IMR-90 (cell line): ENCODE results near the gene GOLGA5. TPM values are rescaled to one million over a fixed set of nuclear protein-coding genes. Genes with fewer than 3 reads are reported as not detected.

Experiments used
- ATAC-seq: fragments of 200-7000 bp; cut with Tn5 transposase; 2 replicates; pipeline ENCODE4 v1.9.1; 2020; ENCODE audit warnings: low read depth, mild to moderate bottlenecking, moderate library complexity
- BruUV-seq: library from RNA; stranded (reverse); fragments of 400-500 nt; replicated peaks from 2 replicates; lab custom pipeline; 2021; lab: Mats Ljungman, UMichigan
- CTCF ChIA-PET: fragments of 300-600 bp; formaldehyde crosslinking; extraction: SDS; loops from one replicate; lab custom pipeline; 2021; ENCODE audit warnings: antibody characterized with exemption; lab: Yijun Ruan, JAX
- POLR2A ChIA-PET: fragments of 300-600 bp; sonication (Branson Sonifier 250); formaldehyde crosslinking; loops from one replicate; lab custom pipeline; 2022; ENCODE audit warnings: antibody characterized with exemption; ENCODE audit not compliant: unreplicated experiment; lab: Charles Lee
- DNase-seq: peaks from one replicate; pipeline ENCODE4 v3.0.0; 2013
- H2AFZ ChIP-seq: replicated peaks from 2 replicates; pipeline ENCODE3; 2013; ENCODE audit warnings: low read length, mild to moderate bottlenecking; ENCODE audit not compliant: poor library complexity
- H2AK5ac ChIP-seq: 2 replicates; pipeline ENCODE4 v1.6.1; 2013; ENCODE audit warnings: low read depth, low read length, inconsistent platforms
- H2AK9ac ChIP-seq: replicated peaks from 2 replicates; pipeline ENCODE3; 2013; ENCODE audit warnings: mild to moderate bottlenecking, low read depth, low read length, moderate library complexity; ENCODE audit not compliant: poor library complexity
- H2BK120ac ChIP-seq: 2 replicates; pipeline ENCODE4 v1.6.1; 2013; ENCODE audit warnings: low read depth, low read length, inconsistent platforms
- H2BK15ac ChIP-seq: 3 replicates; pipeline ENCODE4 v1.6.1; 2013; ENCODE audit warnings: low read depth, low read length, inconsistent platforms
- H2BK20ac ChIP-seq: 2 replicates; pipeline ENCODE4 v1.6.1; 2013; ENCODE audit warnings: low read depth, mild to moderate bottlenecking, inconsistent platforms, low read length, moderate library complexity
- H2BK5ac ChIP-seq: 2 replicates; pipeline ENCODE4 v1.6.1; 2013; ENCODE audit warnings: mild to moderate bottlenecking, low read depth, low read length, inconsistent platforms; ENCODE audit not compliant: poor library complexity, severe bottlenecking
- H3K14ac ChIP-seq: replicated peaks from 2 replicates; pipeline ENCODE4 v1.6.1; 2013; ENCODE audit warnings: low read depth, low read length, inconsistent platforms
- H3K18ac ChIP-seq: 2 replicates; pipeline ENCODE4 v1.6.1; 2013; ENCODE audit warnings: low read depth, low read length, control low read depth
- H3K23ac ChIP-seq: 2 replicates; pipeline ENCODE4 v1.6.1; 2013; ENCODE audit warnings: low read depth, low read length, inconsistent platforms
- H3K27ac ChIP-seq: 2 replicates; pipeline ENCODE4 v1.5.1; 2013; ENCODE audit warnings: mild to moderate bottlenecking, control low read depth, low read length; ENCODE audit not compliant: insufficient read depth
- H3K27me3 ChIP-seq: 2 replicates; pipeline ENCODE4 v1.6.1; 2013; ENCODE audit warnings: low read length; ENCODE audit not compliant: control insufficient read depth, insufficient read depth
- H3K36me3 ChIP-seq: 2 replicates; pipeline ENCODE4 v1.6.1; 2013; ENCODE audit warnings: low read length, mixed read lengths; ENCODE audit not compliant: control insufficient read depth, insufficient read depth
- H3K4ac ChIP-seq: 2 replicates; pipeline ENCODE4 v1.6.1; 2013; ENCODE audit warnings: low read depth, low read length, inconsistent platforms
- H3K4me1 ChIP-seq: 2 replicates; pipeline ENCODE4 v1.6.1; 2013; ENCODE audit warnings: low read length, mixed read lengths; ENCODE audit not compliant: control insufficient read depth, insufficient read depth
- H3K4me2 ChIP-seq: 2 replicates; pipeline ENCODE4 v1.6.1; 2013; ENCODE audit warnings: low read depth, mild to moderate bottlenecking, control low read depth, low read length, moderate library complexity
- H3K4me3 ChIP-seq: 2 replicates; pipeline ENCODE4 v1.5.1; 2013; ENCODE audit warnings: low read depth, mild to moderate bottlenecking, control low read depth, low read length, moderate library complexity; ENCODE audit not compliant: insufficient read depth
- H3K56ac ChIP-seq: 2 replicates; pipeline ENCODE4 v1.6.1; 2013; ENCODE audit warnings: low read length, inconsistent platforms; ENCODE audit not compliant: insufficient read depth; ENCODE audit errors: extremely low read depth
- H3K79me1 ChIP-seq, 2 experiments: 2 replicates each; pipeline ENCODE4 v1.6.1; 2013; ENCODE audit warnings: low read length in 2 of 2, inconsistent platforms in 1 of 2, low read depth in 1 of 2
- H3K9ac ChIP-seq: 2 replicates; pipeline ENCODE4 v1.6.1; 2013; ENCODE audit warnings: low read depth, low read length, control low read depth
- H3K9me1 ChIP-seq: 2 replicates; pipeline ENCODE4 v1.6.1; 2013; ENCODE audit warnings: low read length, inconsistent platforms; ENCODE audit not compliant: insufficient read depth
- H3K9me3 ChIP-seq: 2 replicates; pipeline ENCODE4 v1.6.1; 2013; ENCODE audit warnings: low read length; ENCODE audit not compliant: control insufficient read depth, insufficient read depth
- H4K20me1 ChIP-seq: 2 replicates; pipeline ENCODE4 v1.6.1; 2013; ENCODE audit warnings: low read length, inconsistent platforms; ENCODE audit not compliant: insufficient read depth
- H4K5ac ChIP-seq: 2 replicates; pipeline ENCODE4 v1.6.1; 2013; ENCODE audit warnings: mild to moderate bottlenecking, low read depth, low read length, control low read depth
- H4K8ac ChIP-seq, 2 experiments: 2 replicates each; pipeline ENCODE4 v1.6.1; 2013; ENCODE audit warnings: low read depth in 2 of 2, low read length in 2 of 2, control low read depth in 1 of 2, inconsistent platforms in 1 of 2
- H4K91ac ChIP-seq: 2 replicates; pipeline ENCODE4 v1.6.1; 2013; ENCODE audit warnings: low read depth, low read length, inconsistent platforms; ENCODE audit not compliant: insufficient read depth
- BHLHE40 ChIP-seq: fragments of 150-350 bp; IDR thresholded peaks from 2 replicates; pipeline ENCODE4 v1.6.1; 2016; ENCODE audit warnings: mild to moderate bottlenecking, low read depth, low read length
- CEBPB ChIP-seq: IDR thresholded peaks from 2 replicates; pipeline ENCODE4 v1.6.1; 2012; ENCODE audit warnings: low read depth, low read length, improper control_type of control experiment
- CHD1 ChIP-seq: IDR thresholded peaks from 2 replicates; pipeline ENCODE4 v1.6.1; 2012; ENCODE audit warnings: low read depth, low read length, improper control_type of control experiment
- MAFK ChIP-seq: IDR thresholded peaks from 2 replicates; pipeline ENCODE4 v1.6.1; 2012; ENCODE audit warnings: low read depth, low read length, improper control_type of control experiment
- MXI1 ChIP-seq: IDR thresholded peaks from 2 replicates; pipeline ENCODE4 v1.6.1; 2012; ENCODE audit warnings: low read depth, mild to moderate bottlenecking, low read length, moderate library complexity, borderline replicate concordance
- NFE2L2 ChIP-seq: fragments of 150-350 bp; IDR thresholded peaks from 2 replicates; pipeline ENCODE4 v1.6.1; 2016; ENCODE audit warnings: low read depth, mild to moderate bottlenecking, low read length
- RFX5 ChIP-seq: IDR thresholded peaks from 2 replicates; pipeline ENCODE4 v1.8.0; 2012; ENCODE audit warnings: low read depth, mild to moderate bottlenecking, low read length, moderate library complexity
- SMC3 ChIP-seq: fragments of 150-350 bp; IDR thresholded peaks from 2 replicates; pipeline ENCODE4 v1.6.1; 2016; ENCODE audit warnings: low read depth, mild to moderate bottlenecking, antibody characterized with exemption, low read length, moderate library complexity
- WGBS, 2 experiments: methylation state at CpG; one replicate each; pipeline versions ENCODE4 v1.1.5 to v1.1.7; 2013; ENCODE audit warnings: missing lambda C conversion rate in 2 of 2; ENCODE audit not compliant: insufficient read length in 1 of 2; ENCODE audit errors: extremely low coverage in 2 of 2; 5-methylcytosine and 5-hydroxymethylcytosine counted together
- dilution Hi-C: fragments of 300-500 bp; cut with HindIII; formaldehyde crosslinking; loops from one replicate; pipeline ENCODE4 v1.14.3; 2018; ENCODE audit warnings: low sequenced_read_pairs; ENCODE audit not compliant: unreplicated experiment
- in situ Hi-C: fragments of 300-500 bp; cut with MboI; formaldehyde crosslinking; loops from 3 replicates; pipeline ENCODE4 v1.14.3; 2019; ENCODE audit warnings: low sequenced_read_pairs, inconsistent platforms, mixed read lengths
- intact Hi-C: fragments of 100-400 bp; cut with micrococcal nuclease; formaldehyde crosslinking; loops from 2 replicates; pipeline ENCODE4 v1.10.0; 2022
- polyA plus RNA-seq, 3 experiments: library from polyadenylated mRNA; depleted of rRNA; stranded (reverse); fragments of >200 nt; gene quantifications; 2 replicates each; pipeline ENCODE4 v1.2.3, GENCODE V29; 2012; ENCODE audit warnings: low replicate concordance in 1 of 3
- total RNA-seq: library from RNA; depleted of rRNA; stranded (reverse); fragments of >200 nt; gene quantifications from 2 replicates; pipeline ENCODE4 v1.2.3, GENCODE V29; 2012
- TF ChIP-seq, protein P1 (sequence below): conservative IDR thresholded peaks from 2 replicates; pipeline ENCODE4 v1.5.1; 2012; ENCODE audit warnings: mild to moderate bottlenecking, low read depth, low read length, improper control_type of control experiment
- TF ChIP-seq, protein P2 (sequence below): fragments of 150-350 bp; IDR thresholded peaks from 2 replicates; pipeline ENCODE4 v1.6.1; 2017; ENCODE audit warnings: mild to moderate bottlenecking, antibody characterized with exemption, low read length, low read depth

Gene GOLGA5
- total and polyA plus RNA-seq, 2 of the 4 experiments (the other 2 are of a cell fraction), result 35.0 to 59.5 TPM

DNA sequence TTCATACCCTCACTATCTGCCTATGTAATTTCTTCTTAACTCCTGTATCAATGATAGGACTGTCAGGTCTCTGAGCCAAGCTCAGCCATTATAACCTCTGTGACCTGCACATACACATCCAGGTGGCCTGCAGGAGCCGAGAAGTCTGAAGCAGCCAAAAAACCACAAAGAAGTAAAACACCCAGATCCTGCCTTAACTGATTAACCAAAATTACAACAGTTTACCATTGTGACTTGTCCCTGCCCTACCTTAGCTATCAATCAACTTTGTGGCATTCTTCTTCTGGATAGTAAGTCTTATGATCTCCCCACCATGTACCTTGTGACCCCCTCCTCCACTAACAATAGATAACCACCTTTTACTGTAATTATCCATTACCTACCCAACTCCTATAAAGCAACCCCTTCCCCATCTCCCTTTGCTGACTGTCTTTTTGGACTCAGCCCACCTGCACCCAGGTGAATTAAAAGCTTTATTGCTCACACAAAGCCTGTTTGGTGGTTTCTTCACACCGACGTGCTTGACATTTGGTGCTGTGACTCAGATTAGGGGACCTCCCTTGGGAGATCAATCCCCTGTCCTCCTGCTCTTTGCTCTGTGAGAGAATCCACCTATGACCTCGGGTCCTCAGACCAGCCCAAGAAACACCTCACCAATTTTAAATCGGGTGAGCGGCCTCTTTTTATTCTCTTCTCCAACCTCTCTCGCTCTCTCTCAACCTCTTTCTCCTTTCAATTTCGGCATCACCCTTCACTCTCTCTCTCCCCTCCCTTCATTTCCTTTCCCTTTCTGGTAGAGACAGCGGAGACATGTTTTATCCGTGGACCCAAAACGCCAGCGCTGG lies 34.2 kb upstream of the GOLGA5 start (continued):
- TF ChIP-seq, protein P1, sequence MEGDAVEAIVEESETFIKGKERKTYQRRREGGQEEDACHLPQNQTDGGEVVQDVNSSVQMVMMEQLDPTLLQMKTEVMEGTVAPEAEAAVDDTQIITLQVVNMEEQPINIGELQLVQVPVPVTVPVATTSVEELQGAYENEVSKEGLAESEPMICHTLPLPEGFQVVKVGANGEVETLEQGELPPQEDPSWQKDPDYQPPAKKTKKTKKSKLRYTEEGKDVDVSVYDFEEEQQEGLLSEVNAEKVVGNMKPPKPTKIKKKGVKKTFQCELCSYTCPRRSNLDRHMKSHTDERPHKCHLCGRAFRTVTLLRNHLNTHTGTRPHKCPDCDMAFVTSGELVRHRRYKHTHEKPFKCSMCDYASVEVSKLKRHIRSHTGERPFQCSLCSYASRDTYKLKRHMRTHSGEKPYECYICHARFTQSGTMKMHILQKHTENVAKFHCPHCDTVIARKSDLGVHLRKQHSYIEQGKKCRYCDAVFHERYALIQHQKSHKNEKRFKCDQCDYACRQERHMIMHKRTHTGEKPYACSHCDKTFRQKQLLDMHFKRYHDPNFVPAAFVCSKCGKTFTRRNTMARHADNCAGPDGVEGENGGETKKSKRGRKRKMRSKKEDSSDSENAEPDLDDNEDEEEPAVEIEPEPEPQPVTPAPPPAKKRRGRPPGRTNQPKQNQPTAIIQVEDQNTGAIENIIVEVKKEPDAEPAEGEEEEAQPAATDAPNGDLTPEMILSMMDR, result no peak

DNA sequence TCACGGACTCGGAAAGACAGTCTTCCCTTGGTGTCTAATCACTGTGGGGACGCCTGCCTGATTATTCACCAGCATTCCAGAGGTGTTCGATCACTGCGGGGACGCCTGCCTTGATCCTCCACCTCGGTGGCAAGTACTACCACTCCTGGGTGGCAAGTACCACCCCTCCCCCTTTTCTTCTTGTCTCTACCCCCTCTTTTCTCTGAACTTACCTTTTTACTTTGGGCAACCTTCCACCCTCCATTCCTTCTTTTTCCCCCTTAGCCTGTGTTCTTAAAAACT lies 33.6 kb upstream of the GOLGA5 start:
- no peak overlapping the region for H3K56ac ChIP-seq
- H2AK5ac ChIP-seq, result no peak overlapping the region
- H2BK120ac ChIP-seq, result no peak overlapping the region
- 79% methylated on average over 6 of the region's 7 CpGs; no CpG with 5 or more reads in 1 of the 2 experiments for WGBS, 2 experiments
- H2AFZ ChIP-seq, result no peak overlapping the region
- no peak overlapping the region for H3K4ac ChIP-seq
- H3K9me3 ChIP-seq, result no peaks in the 10 kb centered on the region
- DNase-seq (no peak), ATAC-seq (no peak)
- no peak overlapping the region for H2AK9ac ChIP-seq
- POLR2A ChIA-PET, result no interaction called here
- no peaks in the 10 kb centered on the region for H3K4me1 ChIP-seq
- no peak overlapping the region for H2BK15ac ChIP-seq
- H3K9me1 ChIP-seq, result no peaks in the 10 kb centered on the region
- H4K20me1 ChIP-seq, result no peaks in the 10 kb centered on the region
- H3K79me1 ChIP-seq, result no peaks in the 10 kb centered on the region
- intact Hi-C loops (no loop called here), in situ Hi-C loops (no loop called here), dilution Hi-C loops (no loop called here)
- no peak overlapping the region for H4K91ac ChIP-seq
- H3K4me3 ChIP-seq, result no peak overlapping the region
- peaks cover 18% of the 10 kb centered on the region for H3K27me3 ChIP-seq
- no peak overlapping the region for H3K9ac ChIP-seq
- H3K18ac ChIP-seq, result no peak overlapping the region
- BruUV-seq, result no TSS peak
- H2BK20ac ChIP-seq, result no peak overlapping the region
- H4K8ac ChIP-seq, result no peak overlapping the region
- no peak overlapping the region for H4K5ac ChIP-seq
- CTCF ChIA-PET, result no interaction called here
- no peak overlapping the region for H2BK5ac ChIP-seq
- H3K14ac ChIP-seq, result no peak overlapping the region
- H3K4me2 ChIP-seq, result no peak overlapping the region
- H3K23ac ChIP-seq, result no peak overlapping the region
- no peaks in the 10 kb centered on the region for H3K36me3 ChIP-seq
- no peak overlapping the region for H3K27ac ChIP-seq
- TF ChIP-seq, protein P1, result no peak
- TF ChIP-seq RFX5 (no peak), SMC3 (no peak), CEBPB (no peak), CHD1 (no peak), MXI1 (no peak), NFE2L2 (no peak), MAFK (no peak), BHLHE40 (no peak)
- TF ChIP-seq, protein P2, sequence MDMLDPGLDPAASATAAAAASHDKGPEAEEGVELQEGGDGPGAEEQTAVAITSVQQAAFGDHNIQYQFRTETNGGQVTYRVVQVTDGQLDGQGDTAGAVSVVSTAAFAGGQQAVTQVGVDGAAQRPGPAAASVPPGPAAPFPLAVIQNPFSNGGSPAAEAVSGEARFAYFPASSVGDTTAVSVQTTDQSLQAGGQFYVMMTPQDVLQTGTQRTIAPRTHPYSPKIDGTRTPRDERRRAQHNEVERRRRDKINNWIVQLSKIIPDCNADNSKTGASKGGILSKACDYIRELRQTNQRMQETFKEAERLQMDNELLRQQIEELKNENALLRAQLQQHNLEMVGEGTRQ, result no peak
